Thyroid gland (tissue), 4 donors: ENCODE measurements around the gene PKNOX2.

ENCODE experiments used
- POLR2A ChIP-seq, 2 donors: fragments of 450-650 bp; IDR thresholded peaks; one replicate each; pipeline ENCODE4 v1.6.1; 2017; ENCODE audit warnings: antibody characterized with exemption in 2 of 2, mild to moderate bottlenecking in 2 of 2, moderate library complexity in 1 of 2
- TF ChIP-seq, protein P1 (sequence below), 6 experiments: fragments of 200-600 bp in 3 of 6; fragments of 450-650 bp in 3 of 6; sonication (generic) in 3 of 6; IDR thresholded peaks; one replicate each; pipeline ENCODE4 v1.5.1; 2016 to 2019; ENCODE audit warnings: antibody characterized with exemption in 6 of 6, mild to moderate bottlenecking in 2 of 6, inconsistent platforms in 1 of 6, moderate library complexity in 1 of 6

- TF ChIP-seq, protein P1, sequence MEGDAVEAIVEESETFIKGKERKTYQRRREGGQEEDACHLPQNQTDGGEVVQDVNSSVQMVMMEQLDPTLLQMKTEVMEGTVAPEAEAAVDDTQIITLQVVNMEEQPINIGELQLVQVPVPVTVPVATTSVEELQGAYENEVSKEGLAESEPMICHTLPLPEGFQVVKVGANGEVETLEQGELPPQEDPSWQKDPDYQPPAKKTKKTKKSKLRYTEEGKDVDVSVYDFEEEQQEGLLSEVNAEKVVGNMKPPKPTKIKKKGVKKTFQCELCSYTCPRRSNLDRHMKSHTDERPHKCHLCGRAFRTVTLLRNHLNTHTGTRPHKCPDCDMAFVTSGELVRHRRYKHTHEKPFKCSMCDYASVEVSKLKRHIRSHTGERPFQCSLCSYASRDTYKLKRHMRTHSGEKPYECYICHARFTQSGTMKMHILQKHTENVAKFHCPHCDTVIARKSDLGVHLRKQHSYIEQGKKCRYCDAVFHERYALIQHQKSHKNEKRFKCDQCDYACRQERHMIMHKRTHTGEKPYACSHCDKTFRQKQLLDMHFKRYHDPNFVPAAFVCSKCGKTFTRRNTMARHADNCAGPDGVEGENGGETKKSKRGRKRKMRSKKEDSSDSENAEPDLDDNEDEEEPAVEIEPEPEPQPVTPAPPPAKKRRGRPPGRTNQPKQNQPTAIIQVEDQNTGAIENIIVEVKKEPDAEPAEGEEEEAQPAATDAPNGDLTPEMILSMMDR (IDR thresholded peaks at IDR 0.05) = no peak
- TF ChIP-seq POLR2A (IDR thresholded peaks at IDR 0.05) = no peak
Measured at GRCh38 chr11:125313271-125314219, 149.0 kb downstream of the PKNOX2 start.
